HG03354 (cell line): ENCODE results near the gene KRT7.

Experiments used
- ATAC-seq: cut with Tn5 transposase; IDR thresholded peaks from one replicate; pipeline ENCODE4 v1.9.1; 2021; ENCODE audit warnings: mild to moderate bottlenecking; ENCODE audit not compliant: unreplicated experiment, poor library complexity, severe bottlenecking

KRT7 gene

GRCh38 chr12:52225752-52226151 is 7.3 kb upstream of the KRT7 start:
- ATAC-seq, result no peak

- ATAC-seq, result no peak
Measured at GRCh38 chr12:52226446-52226845, 6.6 kb upstream of the KRT7 start.

GRCh38 chr12:52227606-52228166 is 5.4 kb upstream of the KRT7 start:
- no peak for ATAC-seq

GRCh38 chr12:52228366-52228765 is 4.7 kb upstream of the KRT7 start:
- no peak for ATAC-seq

GRCh38 chr12:52228931-52229330 is 4.1 kb upstream of the KRT7 start:
- no peak for ATAC-seq

- no peak for ATAC-seq
Measured at GRCh38 chr12:52229836-52230343, 3.2 kb upstream of the KRT7 start.

- no peak for ATAC-seq
Measured at GRCh38 chr12:52230364-52231281, 2.4 kb upstream of the KRT7 start.

GRCh38 chr12:52231305-52232202 is 1.5 kb upstream of the KRT7 start:
- ATAC-seq, result no peak

- no peak for ATAC-seq
Measured at GRCh38 chr12:52232203-52232673, 805 bp upstream of the KRT7 start.

- ATAC-seq, result no peak
Measured at GRCh38 chr12:52233462-52234207, 592 bp downstream of the KRT7 start.

- no peak for ATAC-seq
Measured at GRCh38 chr12:52234223-52234810, 1.3 kb downstream of the KRT7 start.

- ATAC-seq, result no peak
Measured at GRCh38 chr12:52235001-52235764, 2.1 kb downstream of the KRT7 start.

GRCh38 chr12:52235822-52236361 is 2.8 kb downstream of the KRT7 start:
- no peak for ATAC-seq

GRCh38 chr12:52236386-52237050 is 3.5 kb downstream of the KRT7 start:
- ATAC-seq, result no peak

- ATAC-seq, result no peak
Measured at GRCh38 chr12:52238207-52238840, 5.3 kb downstream of the KRT7 start.

GRCh38 chr12:52238916-52239646 is 6.0 kb downstream of the KRT7 start:
- ATAC-seq, result no peak
